OCI-LY7 (cell line): ENCODE measurements around the gene ANKRD10. TPM values are rescaled to one million over a fixed set of nuclear protein-coding genes. Genes with fewer than 3 reads are reported as not detected.
A peak's percentile ranks its signal among the peaks of the same experiment; 100 is the strongest.

ENCODE experiments used
- BruUV-seq: library from RNA; stranded (reverse); fragments of 400-500 nt; replicated peaks from 2 replicates; lab custom pipeline; 2021; lab: Mats Ljungman, UMichigan
- CTCF ChIA-PET: fragments of 300-600 bp; sonication (Branson Sonifier 250); formaldehyde crosslinking; loops from one replicate; lab custom pipeline; 2022; ENCODE audit warnings: antibody characterized with exemption; ENCODE audit not compliant: unreplicated experiment; lab: Charles Lee
- POLR2A ChIA-PET: fragments of 300-600 bp; sonication (Branson Sonifier 250); formaldehyde crosslinking; loops from one replicate; lab custom pipeline; 2022; ENCODE audit warnings: antibody characterized with exemption; lab: Charles Lee
- DNase-seq: peaks from one replicate; pipeline ENCODE4 v3.0.0-alpha.2; 2015; ENCODE audit warnings: low spot score
- H2AFZ ChIP-seq: fragments of 200-600 bp; sonication (generic), shearing (Covaris generic); 2 replicates; pipeline ENCODE4 v1.6.1; 2014; ENCODE audit warnings: mild to moderate bottlenecking, antibody characterized with exemption, low read length, moderate library complexity
- H3K27ac ChIP-seq: fragments of 200-600 bp; sonication (generic); 2 replicates; pipeline ENCODE4 v1.5.1; 2014; ENCODE audit warnings: mixed run types, low read depth, mild to moderate bottlenecking, moderate library complexity, low read length, inconsistent platforms; ENCODE audit not compliant: poor library complexity, severe bottlenecking
- H3K36me3 ChIP-seq: fragments of 200-600 bp; sonication (generic); 2 replicates; pipeline ENCODE4 v1.6.1; 2014; ENCODE audit warnings: mild to moderate bottlenecking, antibody characterized with exemption, low read length, moderate library complexity, mixed read lengths; ENCODE audit not compliant: insufficient read depth
- H3K4me1 ChIP-seq: fragments of 200-600 bp; sonication (generic); 2 replicates; pipeline ENCODE4 v1.5.1; 2014; ENCODE audit warnings: mild to moderate bottlenecking, low read length; ENCODE audit not compliant: insufficient read depth, poor library complexity, severe bottlenecking
- H3K4me2 ChIP-seq: fragments of 200-600 bp; sonication (generic); 2 replicates; pipeline ENCODE4 v1.6.1; 2014; ENCODE audit warnings: mild to moderate bottlenecking, low read length
- H3K4me3 ChIP-seq: fragments of 200-600 bp; sonication (generic); 2 replicates; pipeline ENCODE4 v1.5.1; 2014; ENCODE audit warnings: mild to moderate bottlenecking, low read depth, low read length; ENCODE audit not compliant: poor library complexity, severe bottlenecking
- H3K79me2 ChIP-seq: fragments of 200-600 bp; sonication (generic); 2 replicates; pipeline ENCODE4 v1.6.1; 2016; ENCODE audit warnings: low read depth, mild to moderate bottlenecking, low read length, moderate library complexity, mixed read lengths; ENCODE audit not compliant: insufficient read depth
- H3K9me2 ChIP-seq: fragments of 200-600 bp; sonication (generic); 2 replicates; pipeline ENCODE4 v1.6.1; 2016; ENCODE audit warnings: mild to moderate bottlenecking, low read length, mixed read lengths; ENCODE audit not compliant: insufficient read depth
- H3K9me3 ChIP-seq: fragments of 200-600 bp; sonication (generic); 2 replicates; pipeline ENCODE4 v1.6.1; 2014; ENCODE audit warnings: mild to moderate bottlenecking, mixed run types, low read length, mixed read lengths
- H4K20me1 ChIP-seq: fragments of 200-600 bp; sonication (generic); 2 replicates; pipeline ENCODE4 v1.6.1; 2014; ENCODE audit warnings: mild to moderate bottlenecking, antibody characterized with exemption, low read length, moderate library complexity, mixed read lengths; ENCODE audit not compliant: insufficient read depth
- EZH2phosphoT487 ChIP-seq: fragments of 200-600 bp; sonication (generic); IDR thresholded peaks from 2 replicates; pipeline ENCODE4 v1.6.1; 2018; ENCODE audit warnings: low read depth, borderline replicate concordance, mild to moderate bottlenecking, mixed run types, antibody characterized with exemption, low read length, moderate library complexity, mixed read lengths
- intact Hi-C: fragments of 100-400 bp; cut with micrococcal nuclease; formaldehyde crosslinking; loops from one replicate; pipeline ENCODE4 v1.10.0; 2022; ENCODE audit not compliant: unreplicated experiment
- total RNA-seq, 2 experiments: library from RNA; depleted of rRNA in 1 of 2; stranded (reverse); fragments of >200 nt in 1 of 2; shearing (Covaris generic) in 1 of 2; gene quantifications; 2 replicates each; pipeline ENCODE4 v1.2.3, GENCODE V29; 2014 to 2022
- TF ChIP-seq, protein P1 (sequence below): fragments of 200-600 bp; sonication (generic); conservative IDR thresholded peaks from 2 replicates; pipeline ENCODE4 v1.5.1; 2014; ENCODE audit warnings: mild to moderate bottlenecking, antibody characterized with exemption, low read length, moderate library complexity, mixed read lengths

The ANKRD10 gene
- total RNA-seq, 2 experiments from 2014 or later, result 82.8 to 86.0 TPM

DNA sequence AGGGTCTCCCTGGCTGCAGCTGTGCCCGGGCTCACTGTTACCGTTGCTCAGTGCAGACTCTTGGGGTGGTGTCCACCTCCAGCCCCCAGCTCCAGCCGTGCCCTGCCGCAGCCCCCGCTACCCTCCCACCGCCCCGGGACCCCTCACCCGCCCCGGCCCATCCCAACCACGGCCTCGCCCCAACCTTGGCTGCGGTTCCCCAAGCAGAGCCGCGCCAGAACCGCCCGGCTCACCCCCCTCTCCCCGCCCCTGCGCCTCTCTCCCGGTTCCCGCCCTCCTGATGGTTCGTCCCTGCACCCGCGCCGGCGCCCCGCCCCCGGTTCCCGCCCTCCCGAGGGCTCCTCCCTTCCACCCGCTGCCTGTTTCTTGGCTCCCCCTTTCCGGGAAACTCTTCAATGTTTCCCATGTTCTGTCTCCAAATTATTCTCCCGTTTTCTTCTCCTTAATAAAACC, 40.3 kb downstream of the ANKRD10 start:
- Histone ChIP-seq H3K4me3 (no peak overlapping the region), H3K27ac (no peak overlapping the region), H3K79me2 (no peaks in the 10 kb centered on the region), H3K4me2 (peak overlapping the region; percentile 29; the same call in 1 of the 2 replicates), H3K9me3 (no peaks in the 10 kb centered on the region), H3K4me1 (peaks cover 4% of the 10 kb centered on the region), H4K20me1 (no peaks in the 10 kb centered on the region), H2AFZ (no peak overlapping the region; the same call in 1 of the 2 replicates), H3K9me2 (no peaks in the 10 kb centered on the region), H3K36me3 (no peaks in the 10 kb centered on the region)
- no peak for DNase-seq
- no TSS peak for BruUV-seq
- ChIA-PET CTCF (no interaction called here), POLR2A (no interaction called here)
- TF ChIP-seq, protein P1, sequence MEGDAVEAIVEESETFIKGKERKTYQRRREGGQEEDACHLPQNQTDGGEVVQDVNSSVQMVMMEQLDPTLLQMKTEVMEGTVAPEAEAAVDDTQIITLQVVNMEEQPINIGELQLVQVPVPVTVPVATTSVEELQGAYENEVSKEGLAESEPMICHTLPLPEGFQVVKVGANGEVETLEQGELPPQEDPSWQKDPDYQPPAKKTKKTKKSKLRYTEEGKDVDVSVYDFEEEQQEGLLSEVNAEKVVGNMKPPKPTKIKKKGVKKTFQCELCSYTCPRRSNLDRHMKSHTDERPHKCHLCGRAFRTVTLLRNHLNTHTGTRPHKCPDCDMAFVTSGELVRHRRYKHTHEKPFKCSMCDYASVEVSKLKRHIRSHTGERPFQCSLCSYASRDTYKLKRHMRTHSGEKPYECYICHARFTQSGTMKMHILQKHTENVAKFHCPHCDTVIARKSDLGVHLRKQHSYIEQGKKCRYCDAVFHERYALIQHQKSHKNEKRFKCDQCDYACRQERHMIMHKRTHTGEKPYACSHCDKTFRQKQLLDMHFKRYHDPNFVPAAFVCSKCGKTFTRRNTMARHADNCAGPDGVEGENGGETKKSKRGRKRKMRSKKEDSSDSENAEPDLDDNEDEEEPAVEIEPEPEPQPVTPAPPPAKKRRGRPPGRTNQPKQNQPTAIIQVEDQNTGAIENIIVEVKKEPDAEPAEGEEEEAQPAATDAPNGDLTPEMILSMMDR, result no peak
- TF ChIP-seq EZH2phosphoT487, result no peak
- intact Hi-C loops, result no loop called here

DNA sequence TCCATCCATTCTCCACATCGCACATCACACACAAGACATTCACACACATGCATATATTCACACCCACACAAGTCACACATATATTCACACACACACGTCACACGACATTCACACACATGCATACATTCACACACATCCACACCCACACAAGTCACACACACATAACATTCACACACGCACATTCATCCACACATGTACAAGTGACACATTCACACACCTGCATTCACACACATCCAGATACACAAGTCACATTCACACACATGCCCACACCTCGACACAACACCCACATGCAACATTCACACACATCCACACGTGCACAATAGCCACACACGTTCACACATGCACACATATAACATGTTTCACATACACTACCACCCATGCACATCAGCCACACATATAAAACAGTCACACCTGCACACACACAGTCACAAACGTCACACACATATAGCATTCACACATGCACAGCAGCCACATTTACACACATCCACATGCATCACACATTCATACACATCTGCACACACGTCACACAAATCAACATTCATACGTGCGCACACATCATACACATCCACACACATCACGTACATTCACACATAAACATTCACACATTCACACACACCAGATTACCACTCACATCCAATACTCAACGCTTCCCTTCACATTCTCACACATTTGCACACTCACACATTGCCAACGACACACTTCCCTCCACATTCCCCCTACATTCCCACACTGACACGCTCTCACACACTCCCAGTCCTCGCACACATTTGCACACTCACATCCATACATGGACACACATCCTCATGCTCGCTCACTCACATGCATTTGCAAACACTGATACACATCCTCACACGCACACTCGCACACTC, 41.0 kb downstream of the ANKRD10 start:
- H4K20me1 ChIP-seq, result no peaks in the 10 kb centered on the region
- no peaks in the 10 kb centered on the region for H3K79me2 ChIP-seq
- H3K4me3 ChIP-seq, result no peak overlapping the region
- CTCF ChIA-PET, result no interaction called here
- no peak overlapping the region for H3K27ac ChIP-seq
- no peaks in the 10 kb centered on the region for H3K9me2 ChIP-seq
- no peak for DNase-seq
- POLR2A ChIA-PET, result no interaction called here
- no peaks in the 10 kb centered on the region for H3K9me3 ChIP-seq
- H3K36me3 ChIP-seq, result no peaks in the 10 kb centered on the region
- TF ChIP-seq, protein P1, result no peak
- no peak for TF ChIP-seq EZH2phosphoT487
- intact Hi-C loops, result no loop called here
- no peak overlapping the region for H2AFZ ChIP-seq
- peaks cover 4% of the 10 kb centered on the region for H3K4me1 ChIP-seq
- H3K4me2 ChIP-seq, result no peak overlapping the region
- no TSS peak for BruUV-seq
